Spleen (tissue), 11 donors: Measurements from ENCODE around the gene TNRC6B. TPM values are rescaled to one million over a fixed set of nuclear protein-coding genes. Genes with fewer than 3 reads are reported as not detected.

Source experiments
- DNase-seq: peaks from one replicate; pipeline ENCODE4 v3.0.0-alpha.2; 2020
- H3K27ac ChIP-seq, 8 donors: fragments of 200-600 bp; sonication (generic) in 7 of 8; 1 replicate in 4 of 8; 2 replicates in 4 of 8; pipeline versions ENCODE4 v1.5.0 to v1.8.0; 2016 to 2021; ENCODE audit warnings: inconsistent platforms in 4 of 8, mild to moderate bottlenecking in 4 of 8, moderate library complexity in 1 of 8
- H3K27me3 ChIP-seq, 7 donors: fragments of 200-600 bp; sonication (generic) in 6 of 7; replicated peaks in 1 of 7; 1 replicate in 4 of 7; 2 replicates in 3 of 7; pipeline versions ENCODE4 v1.5.0 to v1.8.0; 2016 to 2021; ENCODE audit warnings: inconsistent platforms in 3 of 7, mild to moderate bottlenecking in 1 of 7
- H3K36me3 ChIP-seq, 6 donors: fragments of 200-600 bp; sonication (generic) in 5 of 6; 1 replicate in 4 of 6; 2 replicates in 2 of 6; pipeline versions ENCODE4 v1.5.0 to v1.8.0; 2016 to 2021; ENCODE audit warnings: inconsistent platforms in 2 of 6
- H3K4me1 ChIP-seq, 6 donors: fragments of 200-600 bp; sonication (generic) in 5 of 6; 1 replicate in 3 of 6; 2 replicates in 3 of 6; pipeline versions ENCODE4 v1.5.0 to v1.8.0; 2016 to 2021; ENCODE audit warnings: inconsistent platforms in 3 of 6
- H3K4me3 ChIP-seq, 8 donors: fragments of 200-600 bp; sonication (generic) in 7 of 8; 1 replicate in 4 of 8; 2 replicates in 4 of 8; pipeline versions ENCODE4 v1.5.0 to v1.8.0; 2016 to 2021; ENCODE audit warnings: inconsistent platforms in 4 of 8, mild to moderate bottlenecking in 4 of 8, moderate library complexity in 2 of 8
- H3K9me3 ChIP-seq, 8 donors: fragments of 200-600 bp; sonication (generic) in 7 of 8; 1 replicate in 4 of 8; 2 replicates in 4 of 8; pipeline versions ENCODE4 v1.5.0 to v1.8.0; 2016 to 2021; ENCODE audit warnings: inconsistent platforms in 4 of 8
- CTCF ChIP-seq, 11 experiments: fragments of 200-600 bp in 7 of 11; fragments of 450-650 bp in 4 of 11; sonication (generic) in 4 of 11; IDR thresholded peaks in 8 of 11; conservative IDR thresholded peaks in 3 of 11; 1 replicate in 7 of 11; 2 replicates in 4 of 11; pipeline versions ENCODE4 v1.4.0 to v1.8.0; 2016 to 2021; ENCODE audit warnings: antibody characterized with exemption in 11 of 11, inconsistent platforms in 4 of 11, mild to moderate bottlenecking in 1 of 11
- POLR2A ChIP-seq, 3 donors: fragments of 450-650 bp; IDR thresholded peaks; one replicate each; pipeline ENCODE4 v1.5.1; 2017; ENCODE audit warnings: antibody characterized with exemption in 3 of 3, mild to moderate bottlenecking in 1 of 3
- POLR2AphosphoS5 ChIP-seq, 3 donors: sonication (generic); formaldehyde crosslinking; IDR thresholded peaks; one replicate each; pipeline ENCODE4 v1.5.1; 2017; ENCODE audit warnings: antibody characterized with exemption in 3 of 3
- WGBS, 5 donors: extraction: QIAGEN DNeasy Blood & Tissue Kit in 3 of 5; methylation state at CpG; one replicate each; pipeline versions ENCODE4 v1.1.5 to v1.1.7; 2013 to 2018; 5-methylcytosine and 5-hydroxymethylcytosine counted together
- intact Hi-C: fragments of 100-400 bp; cut with DNase I; formaldehyde crosslinking; loops from one replicate; pipeline ENCODE4 v1.15.0; 2023; ENCODE audit warnings: low total_unique reads
- polyA plus RNA-seq, 3 donors: library from polyadenylated mRNA; stranded (reverse); fragments of 200-250 nt; gene quantifications; one replicate each; pipeline ENCODE4 v1.2.1, GENCODE V29; 2013
- total RNA-seq, 7 donors: library from RNA; depleted of rRNA in 3 of 7; stranded (reverse); fragments of >200 nt in 3 of 7; fragmentation: NEBNext Ultra II Directional in 4 of 7; extraction: Animal tissue kit (Norgen Biotek cat#: 25700) in 4 of 7; gene quantifications; one replicate each; pipeline versions ENCODE4 v1.1.0 to v1.2.1, GENCODE V29; 2016 to 2021
- donor health status: healthy with polysubstance abuse.
- donor health status: DM: no; HTN: no; CAD: no; lungs with moderate emphysema.
- donor health status: DM: no; HTN: no; CAD: no.
- donor health status: Bipolar disorder and iron deficiency.
- donor health status: healthy.
- donor health status: DM: no; HTN: no; CAD: no.
- donor health status: DM: yes; HTN: yes; CAD: no.

The TNRC6B gene
- total and polyA plus RNA-seq, 10 donors = 1.2 to 221 (median 95.3) TPM

- H3K4me1 ChIP-seq = peaks cover 0 to 28% (median 3%) of the 10 kb centered on the region in 6 donors
- TF ChIP-seq POLR2A (IDR thresholded peaks at IDR 0.05) (no peak), CTCF (IDR thresholded peaks at IDR 0.05 in 8 of 11, conservative IDR thresholded peaks at IDR 0.05 in 3 of 11) (no peak), POLR2AphosphoS5 (IDR thresholded peaks at IDR 0.05) (no peak)
- intact Hi-C loops = no loop called here
- H3K27ac ChIP-seq = peak overlapping the region in 6 of 8 donors; percentile 1 to 66 (median 36)
- WGBS, 5 donors = 33 to 59% (median 49%) methylated on average over 2 of the region's 2 CpGs
- no peak for DNase-seq
- H3K27me3 ChIP-seq = no peaks in the 10 kb centered on the region
- H3K4me3 ChIP-seq = peak overlapping the region in 1 of 8 donors; percentile 3
- peaks cover 0 to 100% (median 97%) of the 10 kb centered on the region in 6 donors for H3K36me3 ChIP-seq
- no peaks in the 10 kb centered on the region for H3K9me3 ChIP-seq
These were observed 135.3 kb downstream of the TNRC6B start for GRCh38 chr22:40313007-40313406.

- Histone ChIP-seq H3K27ac (peak overlapping the region in 3 of 8 donors; percentile 44 to 66 (median 61)), H3K9me3 (no peaks in the 10 kb centered on the region), H3K27me3 (no peaks in the 10 kb centered on the region), H3K4me3 (no peak overlapping the region), H3K36me3 (peaks cover 0 to 100% (median 94%) of the 10 kb centered on the region in 6 donors), H3K4me1 (peaks cover 0 to 28% (median 3%) of the 10 kb centered on the region in 6 donors)
- no peak for DNase-seq
- no peak for TF ChIP-seq POLR2AphosphoS5 (IDR thresholded peaks at IDR 0.05)
- TF ChIP-seq CTCF (IDR thresholded peaks at IDR 0.05 in 8 of 11, conservative IDR thresholded peaks at IDR 0.05 in 3 of 11) = no peak
- no peak for TF ChIP-seq POLR2A (IDR thresholded peaks at IDR 0.05)
- intact Hi-C loops = no loop called here
These were observed 136.3 kb downstream of the TNRC6B start for GRCh38 chr22:40314041-40314440.

- H3K9me3 ChIP-seq = no peaks in the 10 kb centered on the region
- H3K4me3 ChIP-seq = no peak overlapping the region
- intact Hi-C loops = no loop called here
- peaks cover 0 to 100% (median 79%) of the 10 kb centered on the region in 6 donors for H3K36me3 ChIP-seq
- DNase-seq = no peak
- H3K27me3 ChIP-seq = no peaks in the 10 kb centered on the region
- TF ChIP-seq CTCF (IDR thresholded peaks at IDR 0.05 in 8 of 11, conservative IDR thresholded peaks at IDR 0.05 in 3 of 11) = no peak
- peak overlapping the region in 1 of 8 donors; percentile 10 for H3K27ac ChIP-seq
- H3K4me1 ChIP-seq = peaks cover 0 to 30% (median 9%) of the 10 kb centered on the region in 6 donors
These were observed 143.0 kb downstream of the TNRC6B start for GRCh38 chr22:40320687-40321086.

- no peak for TF ChIP-seq POLR2AphosphoS5 (IDR thresholded peaks at IDR 0.05)
- TF ChIP-seq CTCF (IDR thresholded peaks at IDR 0.05 in 8 of 11, conservative IDR thresholded peaks at IDR 0.05 in 3 of 11) = no peak
- no peak for TF ChIP-seq POLR2A (IDR thresholded peaks at IDR 0.05)
- Histone ChIP-seq H3K36me3 (peaks cover 0 to 98% (median 66%) of the 10 kb centered on the region in 6 donors), H3K27ac (peak overlapping the region in 1 of 8 donors; percentile 88), H3K9me3 (no peaks in the 10 kb centered on the region), H3K4me1 (peaks cover 5 to 43% (median 17%) of the 10 kb centered on the region in 6 donors), H3K27me3 (no peaks in the 10 kb centered on the region), H3K4me3 (no peak overlapping the region)
- DNase-seq = no peak
- intact Hi-C loops = no loop called here
- 87 to 93% (median 88%) methylated on average over 5 of the region's 5 CpGs for WGBS, 5 donors
These were observed 144.3 kb downstream of the TNRC6B start for GRCh38 chr22:40322021-40322420.
